ENCODE results near the gene VASH2.

The VASH2 gene

DNA sequence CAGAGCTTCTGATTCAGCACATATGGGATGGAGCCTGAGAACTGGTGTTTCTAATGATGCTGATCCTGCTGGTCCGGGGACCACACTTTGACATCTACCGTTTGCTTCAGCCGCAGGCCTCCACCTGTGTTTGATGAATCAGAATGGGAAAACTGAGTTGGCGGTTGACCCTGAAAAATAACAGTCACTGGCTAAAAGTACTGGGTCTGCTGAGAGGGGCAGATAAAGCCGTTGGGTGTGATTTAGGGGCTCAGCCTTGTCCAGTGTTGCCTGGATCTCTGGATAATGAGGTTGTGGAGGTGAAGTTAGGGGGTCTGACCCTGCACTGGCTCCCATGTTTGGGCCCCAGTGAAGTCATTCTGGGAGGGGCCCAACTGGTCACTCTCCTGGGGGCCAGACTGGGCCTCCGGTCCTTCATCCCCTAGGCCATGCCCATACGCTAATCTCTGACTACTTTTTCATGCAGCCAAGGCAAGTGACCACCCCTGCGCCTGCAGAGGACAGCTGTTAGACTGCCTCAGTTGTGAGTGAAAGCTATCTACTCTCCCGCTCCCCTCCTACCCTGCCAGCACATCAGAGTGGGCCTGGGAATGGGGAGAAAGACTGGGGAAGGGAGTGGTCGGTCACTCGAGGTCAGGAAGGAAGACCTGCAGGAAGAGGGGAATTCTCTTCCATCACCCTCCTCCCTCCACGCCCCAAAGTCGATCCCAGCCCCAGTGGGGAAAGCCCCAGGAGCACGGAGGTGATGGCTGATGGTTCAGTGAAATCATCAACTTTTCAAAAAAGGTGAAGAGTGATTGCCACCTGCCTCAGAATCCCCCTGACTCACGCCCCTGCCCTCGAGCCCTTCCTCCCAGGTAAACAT, 27.7 kb downstream of the VASH2 start:
- Histone ChIP-seq H3K4me1 (ENCODE audit: control insufficient read depth in 2 of 2, insufficient read depth in 2 of 2, low read length in 2 of 2) (peaks cover 0 to 7% of the 10 kb centered on the region in 2 donors), H3K27ac (ENCODE audit: low read depth in 2 of 2, low read length in 2 of 2) (no peak overlapping the region), H3K9me3 (ENCODE audit: control insufficient read depth in 2 of 2, low read length in 2 of 2) (no peaks in the 10 kb centered on the region), H3K27me3 (ENCODE audit: control insufficient read depth in 2 of 2, insufficient read depth in 2 of 2, low read length in 2 of 2) (no peaks in the 10 kb centered on the region), H3K4me3 (ENCODE audit: low read length in 2 of 2) (no peak overlapping the region), H3K9ac (ENCODE audit: low read depth in 1 of 2, low read length in 2 of 2) (no peak overlapping the region), H3K36me3 (ENCODE audit: control insufficient read depth in 2 of 2, insufficient read depth in 2 of 2, low read length in 2 of 2) (no peaks in the 10 kb centered on the region)

DNA sequence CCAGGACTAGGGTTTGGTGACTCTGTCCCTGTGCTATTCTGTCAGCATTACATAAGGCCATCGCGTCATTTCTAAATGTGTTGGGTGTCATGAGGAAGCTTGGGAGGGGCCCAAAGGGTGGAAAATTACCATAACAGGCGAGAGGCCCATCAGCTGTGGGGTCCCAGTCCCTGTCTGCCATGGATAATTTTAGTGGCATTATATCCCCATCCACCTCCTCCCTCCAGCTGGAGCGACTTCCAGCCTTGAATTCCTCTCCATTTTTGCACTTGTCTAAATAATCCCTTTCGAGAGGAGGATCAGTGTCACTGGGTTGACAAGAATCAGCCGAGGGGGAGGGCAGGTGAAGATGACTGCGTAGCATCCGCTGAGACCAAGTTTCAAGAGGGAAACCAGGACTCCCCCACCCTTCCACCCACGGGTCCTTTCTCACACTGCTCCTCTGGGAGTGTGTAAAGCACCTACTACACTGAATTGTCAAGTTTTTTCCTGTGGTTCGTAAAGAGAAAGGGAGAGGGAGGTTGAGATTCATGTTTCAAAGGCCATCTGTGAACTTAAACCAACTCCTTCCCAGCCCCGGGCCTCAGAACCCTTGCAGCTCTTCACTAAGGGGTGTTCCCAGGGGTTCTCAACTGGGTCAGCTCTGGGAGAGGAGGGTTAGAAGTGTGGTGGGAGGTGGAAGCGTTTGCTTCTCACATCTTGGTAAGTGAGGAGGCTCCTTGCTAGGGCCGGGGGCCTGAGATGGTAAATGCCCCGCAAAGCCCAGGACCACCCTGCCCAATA, 29.2 kb downstream of the VASH2 start:
- peaks cover 0 to 7% of the 10 kb centered on the region in 2 donors for H3K4me1 ChIP-seq (ENCODE audit: control insufficient read depth in 2 of 2, insufficient read depth in 2 of 2, low read length in 2 of 2)
- H3K9ac ChIP-seq (ENCODE audit: low read depth in 1 of 2, low read length in 2 of 2), result no peak overlapping the region
- H3K27me3 ChIP-seq (ENCODE audit: control insufficient read depth in 2 of 2, insufficient read depth in 2 of 2, low read length in 2 of 2), result no peaks in the 10 kb centered on the region
- H3K36me3 ChIP-seq (ENCODE audit: control insufficient read depth in 2 of 2, insufficient read depth in 2 of 2, low read length in 2 of 2), result no peaks in the 10 kb centered on the region
- no peaks in the 10 kb centered on the region for H3K9me3 ChIP-seq (ENCODE audit: control insufficient read depth in 2 of 2, low read length in 2 of 2)
- no peak overlapping the region for H3K4me3 ChIP-seq (ENCODE audit: low read length in 2 of 2)
- H3K27ac ChIP-seq (ENCODE audit: low read depth in 2 of 2, low read length in 2 of 2), result no peak overlapping the region

DNA sequence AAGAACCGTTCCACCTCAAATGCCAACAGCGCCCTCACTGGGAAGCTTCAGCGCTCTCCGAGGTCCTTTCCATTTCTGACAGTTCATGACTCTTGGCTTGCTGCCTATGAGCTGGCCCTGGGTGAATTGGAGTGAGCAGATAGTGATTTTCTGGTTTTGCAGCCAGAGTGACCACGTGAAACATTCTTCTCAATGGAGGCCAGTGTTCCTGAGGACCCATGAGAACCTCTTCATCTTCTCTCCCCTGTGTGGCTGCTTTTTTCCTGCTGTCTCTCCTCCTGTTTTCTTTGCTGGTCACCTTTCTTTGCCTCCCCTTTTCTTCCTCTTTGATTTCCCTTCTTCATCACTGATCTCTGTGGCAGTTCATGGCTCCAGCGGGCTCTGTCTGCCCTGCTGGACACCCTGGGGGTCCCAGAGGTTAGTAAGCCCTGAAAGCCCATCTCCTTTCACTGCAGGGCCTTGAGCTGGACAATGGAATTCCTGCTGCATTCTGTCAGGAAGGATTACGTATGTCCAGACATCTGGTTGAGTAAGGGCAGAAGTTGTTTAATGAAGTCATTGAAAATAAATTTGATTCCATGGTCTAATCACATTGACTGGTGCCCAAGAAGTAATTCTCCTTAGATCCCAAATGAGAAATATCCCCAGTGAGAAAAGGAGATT, 29.9 kb downstream of the VASH2 start:
- Histone ChIP-seq H3K27ac (ENCODE audit: low read depth in 2 of 2, low read length in 2 of 2) (no peak overlapping the region), H3K4me1 (ENCODE audit: control insufficient read depth in 2 of 2, insufficient read depth in 2 of 2, low read length in 2 of 2) (peaks cover 0 to 7% of the 10 kb centered on the region in 2 donors), H3K36me3 (ENCODE audit: control insufficient read depth in 2 of 2, insufficient read depth in 2 of 2, low read length in 2 of 2) (no peaks in the 10 kb centered on the region), H3K9ac (ENCODE audit: low read depth in 1 of 2, low read length in 2 of 2) (no peak overlapping the region), H3K9me3 (ENCODE audit: control insufficient read depth in 2 of 2, low read length in 2 of 2) (no peaks in the 10 kb centered on the region), H3K4me3 (ENCODE audit: low read length in 2 of 2) (no peak overlapping the region), H3K27me3 (ENCODE audit: control insufficient read depth in 2 of 2, insufficient read depth in 2 of 2, low read length in 2 of 2) (no peaks in the 10 kb centered on the region)

DNA sequence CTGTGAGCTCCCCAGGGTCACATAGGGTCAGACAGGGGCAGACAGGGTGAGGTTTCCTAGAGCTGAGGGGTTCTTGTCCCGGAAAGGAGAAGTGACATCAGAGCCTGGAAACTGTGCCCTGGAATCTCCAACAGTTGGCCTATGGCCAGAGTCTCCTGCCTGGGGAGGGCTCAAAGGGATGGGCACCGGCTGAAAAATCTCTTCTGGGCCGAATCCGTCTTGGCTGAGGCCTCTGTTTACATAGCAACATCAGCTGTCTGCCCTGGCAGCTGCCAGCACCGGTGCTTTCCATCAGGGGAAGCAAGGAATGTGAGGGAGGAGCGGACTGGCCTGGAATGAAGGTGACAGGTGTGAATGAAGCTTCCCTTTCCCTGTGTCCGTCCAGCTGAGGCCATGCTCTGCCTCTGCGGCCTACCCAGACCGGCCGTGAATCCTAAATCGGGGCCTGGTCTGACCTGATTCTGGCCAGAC, 30.7 kb downstream of the VASH2 start:
- H3K9ac ChIP-seq (ENCODE audit: low read depth in 1 of 2, low read length in 2 of 2), result no peak overlapping the region
- no peaks in the 10 kb centered on the region for H3K36me3 ChIP-seq (ENCODE audit: control insufficient read depth in 2 of 2, insufficient read depth in 2 of 2, low read length in 2 of 2)
- H3K4me3 ChIP-seq (ENCODE audit: low read length in 2 of 2), result no peak overlapping the region
- H3K27me3 ChIP-seq (ENCODE audit: control insufficient read depth in 2 of 2, insufficient read depth in 2 of 2, low read length in 2 of 2), result no peaks in the 10 kb centered on the region
- no peak overlapping the region for H3K27ac ChIP-seq (ENCODE audit: low read depth in 2 of 2, low read length in 2 of 2)
- H3K9me3 ChIP-seq (ENCODE audit: control insufficient read depth in 2 of 2, low read length in 2 of 2), result no peaks in the 10 kb centered on the region
- peaks cover 0 to 7% of the 10 kb centered on the region in 2 donors for H3K4me1 ChIP-seq (ENCODE audit: control insufficient read depth in 2 of 2, insufficient read depth in 2 of 2, low read length in 2 of 2)

DNA sequence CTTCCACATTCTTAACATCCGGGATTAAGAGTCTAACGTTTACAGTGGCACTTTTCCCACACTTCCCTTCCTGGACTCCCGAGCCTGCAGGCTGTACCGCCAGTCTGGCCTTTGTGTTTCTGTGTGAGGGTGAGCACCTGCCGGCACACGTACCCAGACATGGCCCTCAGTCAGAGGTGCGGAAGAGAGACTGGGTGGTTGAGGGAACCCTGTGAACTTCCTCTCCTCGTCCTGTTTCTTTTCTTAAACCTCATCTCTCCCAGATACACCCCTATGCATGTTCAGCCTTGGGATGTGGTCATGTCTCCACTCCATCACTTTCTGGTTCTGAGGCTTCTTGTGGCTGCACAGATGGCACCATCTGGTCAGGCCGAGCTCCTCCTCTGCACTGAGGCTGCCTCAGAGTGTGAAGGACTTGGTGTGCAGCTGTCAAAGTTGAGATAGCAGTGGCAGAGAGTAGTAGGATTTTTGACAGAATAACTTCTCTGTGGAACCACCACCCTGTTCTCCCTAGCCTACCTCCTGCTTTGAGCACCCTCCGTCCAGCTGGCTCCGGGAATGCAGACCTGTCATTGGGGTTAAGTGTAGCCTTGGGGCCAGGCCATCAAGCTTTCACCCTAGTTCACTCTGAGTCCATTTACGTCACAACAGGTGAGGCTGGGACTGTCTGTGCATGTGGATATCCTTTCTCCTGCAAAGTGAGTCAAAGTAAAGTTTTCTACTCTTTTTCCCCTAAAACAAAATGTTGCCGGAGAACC, 31.4 kb downstream of the VASH2 start:
- H3K4me3 ChIP-seq (ENCODE audit: low read length in 2 of 2), result no peak overlapping the region
- no peaks in the 10 kb centered on the region for H3K9me3 ChIP-seq (ENCODE audit: control insufficient read depth in 2 of 2, low read length in 2 of 2)
- H3K36me3 ChIP-seq (ENCODE audit: control insufficient read depth in 2 of 2, insufficient read depth in 2 of 2, low read length in 2 of 2), result no peaks in the 10 kb centered on the region
- no peaks in the 10 kb centered on the region for H3K27me3 ChIP-seq (ENCODE audit: control insufficient read depth in 2 of 2, insufficient read depth in 2 of 2, low read length in 2 of 2)
- no peak overlapping the region for H3K9ac ChIP-seq (ENCODE audit: low read depth in 1 of 2, low read length in 2 of 2)
- peaks cover 0 to 7% of the 10 kb centered on the region in 2 donors for H3K4me1 ChIP-seq (ENCODE audit: control insufficient read depth in 2 of 2, insufficient read depth in 2 of 2, low read length in 2 of 2)
- H3K27ac ChIP-seq (ENCODE audit: low read depth in 2 of 2, low read length in 2 of 2), result no peak overlapping the region

DNA sequence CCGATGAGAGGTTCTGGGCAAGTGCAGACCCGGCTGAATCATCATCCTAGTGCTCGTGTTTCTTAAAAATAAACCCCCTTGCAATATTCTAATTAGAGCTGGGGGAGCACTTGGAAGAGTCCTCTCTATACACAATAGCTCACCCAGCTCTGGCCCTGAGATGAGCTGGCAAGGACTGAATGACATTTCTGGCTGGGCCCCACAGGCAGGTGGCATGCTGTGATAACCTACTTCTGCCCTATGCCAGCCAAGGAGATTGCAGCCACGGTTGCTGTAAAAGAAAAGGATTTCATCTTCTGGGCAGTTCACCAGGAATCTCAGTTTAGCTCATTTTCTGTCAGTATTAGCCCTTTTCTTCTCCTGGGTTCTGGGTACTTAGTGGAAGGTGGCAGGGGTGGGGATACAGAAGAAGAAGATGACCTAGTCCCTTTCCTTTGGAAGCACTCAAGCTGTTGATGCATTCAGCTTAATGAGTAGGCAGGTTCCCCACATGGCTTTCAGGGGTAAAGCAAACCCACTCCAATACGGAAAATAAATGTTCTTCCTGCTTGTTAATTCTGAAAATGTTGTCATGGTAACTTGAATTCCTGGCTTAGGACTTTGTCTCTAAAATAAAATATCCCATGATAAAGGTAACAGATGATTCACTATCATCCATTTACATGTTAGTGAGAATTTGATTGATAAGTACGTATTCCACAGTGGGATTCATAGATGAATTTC, 32.2 kb downstream of the VASH2 start:
- Histone ChIP-seq H3K4me3 (ENCODE audit: low read length in 2 of 2) (no peak overlapping the region), H3K36me3 (ENCODE audit: control insufficient read depth in 2 of 2, insufficient read depth in 2 of 2, low read length in 2 of 2) (no peaks in the 10 kb centered on the region), H3K27me3 (ENCODE audit: control insufficient read depth in 2 of 2, insufficient read depth in 2 of 2, low read length in 2 of 2) (no peaks in the 10 kb centered on the region), H3K9me3 (ENCODE audit: control insufficient read depth in 2 of 2, low read length in 2 of 2) (no peaks in the 10 kb centered on the region), H3K4me1 (ENCODE audit: control insufficient read depth in 2 of 2, insufficient read depth in 2 of 2, low read length in 2 of 2) (peaks cover 0 to 7% of the 10 kb centered on the region in 2 donors), H3K9ac (ENCODE audit: low read depth in 1 of 2, low read length in 2 of 2) (no peak overlapping the region), H3K27ac (ENCODE audit: low read depth in 2 of 2, low read length in 2 of 2) (no peak overlapping the region)

DNA sequence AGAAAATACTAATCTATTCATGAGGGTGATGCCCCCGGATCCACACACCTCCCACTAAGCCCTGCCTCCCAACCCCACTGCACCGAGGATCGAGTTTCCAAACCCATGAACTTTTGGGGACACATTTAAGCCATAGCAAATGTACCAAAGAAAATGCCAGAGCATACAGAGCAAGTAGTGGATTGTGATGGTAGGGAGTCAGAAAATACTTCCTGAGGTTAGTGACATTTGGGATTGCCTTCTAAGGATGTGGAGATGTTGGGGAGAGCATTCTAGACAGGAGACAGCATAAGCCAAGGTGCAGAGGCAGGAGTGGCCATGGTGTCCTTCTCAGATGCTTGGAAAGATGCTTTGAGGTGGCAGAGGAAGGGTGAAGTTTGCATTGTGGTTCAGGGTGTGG, 33.1 kb downstream of the VASH2 start:
- Histone ChIP-seq H3K4me3 (ENCODE audit: low read length in 2 of 2) (no peak overlapping the region), H3K27me3 (ENCODE audit: control insufficient read depth in 2 of 2, insufficient read depth in 2 of 2, low read length in 2 of 2) (no peaks in the 10 kb centered on the region), H3K9ac (ENCODE audit: low read depth in 1 of 2, low read length in 2 of 2) (no peak overlapping the region), H3K36me3 (ENCODE audit: control insufficient read depth in 2 of 2, insufficient read depth in 2 of 2, low read length in 2 of 2) (no peaks in the 10 kb centered on the region), H3K9me3 (ENCODE audit: control insufficient read depth in 2 of 2, low read length in 2 of 2) (no peaks in the 10 kb centered on the region), H3K4me1 (ENCODE audit: control insufficient read depth in 2 of 2, insufficient read depth in 2 of 2, low read length in 2 of 2) (peaks cover 0 to 7% of the 10 kb centered on the region in 2 donors), H3K27ac (ENCODE audit: low read depth in 2 of 2, low read length in 2 of 2) (no peak overlapping the region)

DNA sequence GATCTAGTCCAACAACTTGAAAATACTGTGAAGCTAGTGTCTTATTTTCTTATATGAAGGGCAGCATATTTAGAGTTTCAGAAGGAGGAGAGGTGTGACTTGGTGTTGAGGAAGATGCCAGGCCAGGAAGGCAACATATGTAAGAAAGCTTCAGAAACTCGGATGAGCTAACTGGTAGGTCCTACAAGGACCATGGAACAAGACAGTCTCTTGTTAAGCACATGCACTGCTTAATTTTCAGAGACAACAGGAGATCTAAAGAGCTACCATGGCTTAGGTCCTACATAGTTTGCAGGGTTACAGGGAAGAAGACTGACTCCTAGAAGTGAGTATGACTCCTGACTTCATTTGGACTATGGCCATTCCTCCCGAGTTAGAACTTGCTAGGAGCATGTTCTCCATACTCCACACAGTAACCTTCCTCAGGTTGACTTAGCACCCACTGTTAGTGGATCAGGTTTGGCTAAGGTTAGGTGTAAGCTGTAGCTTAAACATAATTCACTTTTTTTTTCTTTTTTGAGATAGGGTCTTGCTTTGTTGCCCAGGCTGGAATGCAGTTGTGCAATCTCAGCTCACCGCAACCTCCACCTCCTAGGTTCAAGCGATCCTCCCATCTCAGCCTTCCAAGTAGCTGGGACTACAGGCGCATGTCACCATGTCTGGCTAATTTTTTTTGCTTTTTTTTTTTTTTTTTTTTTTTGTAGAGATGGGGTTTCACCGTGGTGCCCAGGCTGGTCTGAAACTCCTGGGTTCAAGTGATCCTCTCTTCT, 34.4 kb downstream of the VASH2 start:
- H3K27me3 ChIP-seq (ENCODE audit: control insufficient read depth in 2 of 2, insufficient read depth in 2 of 2, low read length in 2 of 2), result no peaks in the 10 kb centered on the region
- no peaks in the 10 kb centered on the region for H3K36me3 ChIP-seq (ENCODE audit: control insufficient read depth in 2 of 2, insufficient read depth in 2 of 2, low read length in 2 of 2)
- H3K9ac ChIP-seq (ENCODE audit: low read depth in 1 of 2, low read length in 2 of 2), result no peak overlapping the region
- no peak overlapping the region for H3K4me3 ChIP-seq (ENCODE audit: low read length in 2 of 2)
- no peaks in the 10 kb centered on the region for H3K9me3 ChIP-seq (ENCODE audit: control insufficient read depth in 2 of 2, low read length in 2 of 2)
- no peak overlapping the region for H3K27ac ChIP-seq (ENCODE audit: low read depth in 2 of 2, low read length in 2 of 2)
- H3K4me1 ChIP-seq (ENCODE audit: control insufficient read depth in 2 of 2, insufficient read depth in 2 of 2, low read length in 2 of 2), result peaks cover 0 to 7% of the 10 kb centered on the region in 2 donors

DNA sequence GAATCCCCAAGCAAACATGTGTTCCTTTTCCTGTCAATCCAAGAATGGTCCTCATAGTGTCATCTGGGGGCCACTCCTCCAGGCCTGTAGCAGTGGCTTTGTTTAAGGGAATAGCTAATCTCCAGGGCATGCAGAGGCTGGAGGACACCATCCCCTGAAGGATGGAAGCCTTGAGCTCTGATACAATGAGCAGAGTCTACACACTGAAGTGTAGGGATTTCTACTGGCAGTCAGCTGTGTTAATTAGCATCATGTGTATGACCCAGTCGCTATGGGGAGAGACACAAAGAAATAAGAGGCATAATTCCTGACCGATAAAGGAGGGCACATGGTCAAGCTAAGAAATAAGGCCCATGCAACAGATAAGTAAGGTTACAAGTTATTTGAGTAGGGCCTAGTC, 36.2 kb downstream of the VASH2 start:
- Histone ChIP-seq H3K36me3 (ENCODE audit: control insufficient read depth in 2 of 2, insufficient read depth in 2 of 2, low read length in 2 of 2) (no peaks in the 10 kb centered on the region), H3K27me3 (ENCODE audit: control insufficient read depth in 2 of 2, insufficient read depth in 2 of 2, low read length in 2 of 2) (no peaks in the 10 kb centered on the region), H3K27ac (ENCODE audit: low read depth in 2 of 2, low read length in 2 of 2) (no peak overlapping the region), H3K9me3 (ENCODE audit: control insufficient read depth in 2 of 2, low read length in 2 of 2) (no peaks in the 10 kb centered on the region), H3K4me1 (ENCODE audit: control insufficient read depth in 2 of 2, insufficient read depth in 2 of 2, low read length in 2 of 2) (no peaks in the 10 kb centered on the region), H3K9ac (ENCODE audit: low read depth in 1 of 2, low read length in 2 of 2) (no peak overlapping the region), H3K4me3 (ENCODE audit: low read length in 2 of 2) (no peak overlapping the region)

All from mucosa of rectum (tissue), 2 donors.